ENCODE results near the gene CACNA1F.

The CACNA1F gene

DNA sequence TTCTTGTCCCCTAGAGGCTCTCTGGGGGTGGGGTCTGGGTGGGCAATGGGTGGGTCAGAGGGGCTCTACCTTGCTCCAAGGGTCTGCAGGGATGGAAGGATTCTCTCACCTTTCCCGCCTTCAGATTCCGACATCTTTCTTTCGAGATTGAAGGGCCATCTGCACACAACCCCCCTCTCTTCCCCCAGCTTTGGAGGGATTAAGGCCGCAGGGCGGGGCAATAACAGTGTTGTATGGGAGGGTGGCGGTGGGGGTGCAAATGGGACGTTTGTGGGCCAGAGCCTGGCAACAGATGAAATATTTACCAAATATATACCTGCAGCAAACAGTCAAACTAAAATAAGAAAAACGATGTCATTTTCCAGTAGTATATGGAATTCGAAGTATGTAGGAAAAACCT is at the start of gene CACNA1F:
Gene CACNA1F (minus strand): TSS at position 165 of the 400 bp plus-strand sequence. CDS start 31 bp downstream, at position 134.
- no peak for DNase-seq

DNA sequence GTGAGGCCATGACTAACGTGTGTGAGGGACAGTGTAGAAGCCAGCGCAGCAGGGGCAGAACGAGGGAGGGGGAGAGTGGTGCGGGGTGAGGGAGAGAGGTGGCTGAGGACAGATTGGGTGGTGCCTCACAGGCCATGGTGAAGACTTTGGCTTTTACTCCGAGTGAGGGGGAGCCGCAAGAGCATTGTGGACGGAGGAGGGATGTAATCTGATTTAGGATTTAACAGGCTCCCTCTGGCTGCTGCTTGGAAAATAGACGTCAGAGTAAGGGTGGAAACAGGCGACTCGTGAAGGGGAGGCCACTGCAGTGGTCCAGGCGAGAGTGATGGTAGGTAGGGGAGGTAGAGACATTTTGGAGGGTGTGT is 49.5 kb upstream of the CACNA1F start:
- peak; percentile 1 for DNase-seq

DNA sequence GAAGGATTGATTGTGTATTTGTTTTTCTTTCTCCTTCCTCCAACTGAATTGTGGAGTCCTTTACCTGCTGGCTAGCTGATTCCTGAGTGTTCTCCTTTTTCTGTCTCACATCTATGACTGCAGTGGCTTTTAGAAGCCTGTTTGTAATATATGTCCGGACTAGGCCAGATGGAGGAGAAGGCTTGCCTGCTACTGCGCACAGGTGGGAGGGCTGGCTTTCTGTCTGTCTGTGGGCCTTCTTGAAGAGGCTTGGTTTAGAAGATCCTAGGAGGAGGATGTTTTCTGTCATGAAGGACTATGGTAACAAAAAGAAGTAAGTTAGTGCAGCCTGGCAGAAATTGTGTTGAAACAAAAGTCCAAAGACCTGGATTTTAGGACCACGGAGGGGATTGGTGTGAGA is 44.9 kb upstream of the CACNA1F start:
- no peak for DNase-seq

DNA sequence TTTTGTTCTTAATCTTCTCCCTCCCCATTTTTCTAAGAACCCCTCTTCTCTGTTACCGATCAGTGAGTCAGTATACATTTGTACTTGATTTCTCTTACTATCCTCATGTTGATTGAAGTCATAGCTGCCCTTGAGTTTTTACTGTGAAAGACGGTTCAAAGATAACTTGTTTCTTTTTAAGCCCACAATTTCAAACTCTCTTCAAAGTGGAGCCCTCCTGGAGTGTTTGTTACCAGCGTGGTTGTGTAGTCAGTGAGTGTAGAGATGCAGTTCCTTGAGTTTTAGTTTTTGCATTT is 44.3 kb upstream of the CACNA1F start:
- DNase-seq = no peak

DNA sequence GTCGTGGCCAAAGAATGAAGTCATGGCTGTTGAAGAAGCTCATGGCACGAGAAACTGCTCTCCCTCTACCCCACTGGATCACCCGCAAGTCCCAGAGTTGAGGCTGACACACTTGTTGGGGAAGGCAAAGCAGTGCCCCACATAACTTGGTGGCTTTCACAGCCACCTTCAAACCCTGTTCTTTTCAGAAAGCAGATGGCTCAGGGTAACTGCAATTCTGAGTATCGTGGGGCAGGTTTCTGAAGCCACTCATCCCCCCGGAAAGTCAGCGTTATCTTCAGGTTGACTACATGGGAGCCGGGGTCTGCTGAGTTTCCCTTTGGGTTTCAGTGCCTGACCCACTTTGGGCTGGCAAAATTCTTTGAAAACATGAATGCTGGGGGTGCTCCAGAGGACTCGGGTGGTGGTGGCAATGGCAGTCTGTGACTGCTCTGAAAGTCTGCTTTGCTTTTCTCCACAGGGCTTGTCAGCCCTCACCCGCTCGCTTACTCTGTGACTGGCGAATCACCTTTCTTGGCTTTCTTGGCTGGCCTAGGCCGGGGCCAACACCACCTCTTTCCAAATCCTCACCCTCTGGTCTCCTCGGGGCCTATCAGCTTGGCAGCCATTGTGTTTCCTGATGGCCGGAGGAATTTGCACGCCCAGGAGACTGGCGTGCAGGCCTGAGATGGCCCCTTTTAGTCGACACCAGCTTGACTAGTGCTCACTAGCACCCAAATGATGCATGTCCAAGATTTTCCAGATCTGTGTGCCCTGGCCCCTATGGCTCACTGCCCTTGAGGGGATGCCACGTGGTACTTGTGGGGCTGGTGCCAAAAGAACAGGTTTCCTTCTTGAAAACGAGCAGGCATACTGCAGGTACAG is 43.8 kb upstream of the CACNA1F start:
- DNase-seq = no peak

DNA sequence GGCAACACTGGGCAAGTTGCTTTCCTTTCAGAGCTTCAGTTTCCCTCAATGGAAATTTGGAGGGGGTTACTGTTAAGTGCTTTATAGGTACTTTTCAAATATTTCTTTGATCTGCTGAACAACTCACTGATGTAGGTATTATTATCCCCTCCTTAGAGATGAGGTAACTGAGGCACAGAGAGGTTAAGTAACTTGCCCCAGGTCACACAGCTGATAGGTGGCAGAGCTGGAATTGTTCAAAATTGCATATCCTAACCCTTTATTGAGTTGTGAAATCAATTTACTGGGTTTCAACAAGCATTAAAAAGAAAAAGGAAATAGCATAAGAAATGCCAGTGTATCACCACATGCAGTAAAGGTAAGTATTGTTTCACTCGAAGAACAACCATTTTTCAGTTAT is 43.1 kb upstream of the CACNA1F start:
- no peak for DNase-seq

DNA sequence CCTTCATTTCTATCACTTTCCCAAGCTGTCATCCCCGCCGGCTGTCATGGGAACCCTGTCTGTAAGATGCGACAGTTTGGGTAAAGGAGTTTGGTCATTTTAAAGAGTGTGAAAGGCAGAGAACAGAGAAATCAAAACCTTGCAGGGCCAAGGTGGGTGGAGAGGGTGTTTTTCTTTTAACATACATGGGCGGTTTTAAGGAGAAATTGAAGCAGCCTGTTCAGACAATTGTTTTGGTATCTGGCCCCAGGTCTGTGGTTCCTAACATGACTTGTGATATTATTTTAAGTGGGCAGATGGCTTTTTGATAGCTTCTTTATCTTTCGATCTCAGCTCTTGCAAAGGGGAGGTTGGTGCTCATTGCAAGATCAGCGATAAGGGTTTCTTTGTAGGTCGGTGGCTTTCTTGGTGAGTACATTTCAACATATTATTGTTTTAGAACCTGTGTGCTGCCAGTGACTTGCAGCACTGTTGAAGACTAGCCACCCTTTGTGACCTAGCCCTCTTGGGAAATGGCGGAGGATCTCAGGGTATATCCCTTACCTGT is 40.1 kb upstream of the CACNA1F start:
- DNase-seq = no peak

DNA sequence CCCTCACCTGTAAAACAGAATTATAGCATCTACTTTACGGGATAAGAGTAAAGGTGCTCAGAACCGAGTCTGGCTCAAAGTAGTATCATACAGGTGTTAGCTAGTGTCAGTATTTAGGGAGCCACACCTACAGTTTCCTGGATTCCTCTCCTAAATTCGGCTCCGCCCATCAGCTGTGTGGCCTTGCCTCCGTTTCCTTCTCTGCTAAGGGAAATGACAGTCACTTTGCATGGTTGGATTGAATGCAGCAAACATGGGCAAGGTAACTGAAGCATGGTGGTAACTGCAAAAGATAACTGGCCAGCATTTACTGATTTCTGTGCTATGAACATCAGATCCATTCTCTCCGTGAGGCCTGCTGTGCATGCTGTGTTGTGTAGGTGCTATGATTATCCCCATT is 39.3 kb upstream of the CACNA1F start:
- DNase-seq = no peak

DNA sequence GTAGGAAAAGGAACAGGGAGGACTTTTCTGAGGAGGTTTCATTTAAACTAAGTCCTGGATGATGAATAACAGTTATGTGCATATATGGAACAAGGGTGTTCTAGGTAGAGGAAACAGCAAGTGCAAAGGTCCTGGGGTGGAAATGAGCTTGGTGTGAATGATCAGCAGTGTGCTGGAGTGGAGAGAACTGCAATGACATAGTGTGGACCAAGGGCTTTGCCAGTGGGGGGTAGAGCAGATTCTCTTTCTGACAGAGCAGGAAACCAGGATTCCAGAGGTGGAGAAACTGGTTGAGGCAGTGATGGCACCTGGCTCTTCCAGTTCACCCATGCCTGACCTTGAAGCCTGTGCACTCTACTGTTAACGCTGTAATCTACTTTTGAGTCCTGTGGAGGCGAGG is 38.2 kb upstream of the CACNA1F start:
- no peak for DNase-seq

DNA sequence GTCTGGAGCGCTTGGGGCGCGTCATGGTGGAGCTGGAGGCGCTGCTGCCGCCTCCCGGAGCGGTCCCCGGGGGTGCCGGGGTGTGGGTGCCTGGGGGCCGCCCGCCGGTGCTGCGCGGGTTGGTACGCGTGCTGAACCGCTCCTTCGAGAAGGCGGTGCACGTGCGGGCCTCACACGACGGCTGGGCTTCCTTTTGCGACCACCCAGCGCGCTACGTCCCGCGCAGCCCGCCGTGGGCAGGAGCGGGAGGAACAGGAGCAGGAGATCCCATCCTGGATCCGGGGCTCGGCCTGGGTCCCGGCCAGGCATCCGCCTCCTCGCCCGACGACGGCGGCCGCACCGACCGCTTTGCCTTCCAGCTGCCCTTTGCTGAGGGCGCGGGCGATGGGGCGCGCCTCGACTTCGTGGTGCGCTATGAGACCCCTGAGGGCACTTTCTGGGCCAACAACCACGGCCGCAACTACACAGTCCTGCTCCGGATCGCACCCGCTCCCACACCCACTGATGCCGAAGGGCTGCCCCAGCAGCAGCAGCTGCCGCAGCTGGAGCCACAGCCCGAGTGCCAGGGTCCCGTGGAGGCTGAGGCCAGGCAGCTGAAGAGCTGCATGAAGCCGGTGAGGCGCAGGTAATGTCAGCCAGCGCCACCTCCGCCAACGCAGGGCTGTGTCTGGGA is 37.2 kb upstream of the CACNA1F start:
- no peak for DNase-seq

DNA sequence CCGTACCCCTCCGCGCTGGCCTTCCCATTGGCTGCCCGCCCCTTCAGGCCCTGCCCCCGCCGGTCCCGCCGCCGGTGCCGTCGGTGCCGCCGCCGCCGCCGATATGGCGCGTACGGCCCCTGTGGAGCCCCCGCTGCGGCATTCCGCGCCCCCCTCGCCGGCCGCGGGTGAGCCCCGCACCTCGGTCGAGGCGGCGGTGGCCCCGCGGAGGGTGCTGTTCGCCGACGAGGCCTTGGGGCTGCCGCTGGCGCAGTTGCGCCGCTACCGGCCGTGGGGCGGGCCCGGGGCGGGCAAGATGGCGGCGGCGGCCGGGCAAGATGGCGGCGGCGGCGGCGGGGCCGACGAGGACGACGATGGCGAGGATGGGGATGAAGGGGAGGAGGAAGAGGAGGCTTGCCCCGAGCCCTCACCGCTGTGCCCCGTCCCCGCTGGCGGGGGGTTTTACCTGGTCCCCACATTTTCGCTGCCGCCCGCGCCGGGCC is 36.7 kb upstream of the CACNA1F start, which contains the start of gene PPP1R3F:
Gene PPP1R3F (plus strand): TSS at position 27 of the 482 bp plus-strand sequence. CDS start 77 bp downstream, at position 104.
- no peak for DNase-seq

DNA sequence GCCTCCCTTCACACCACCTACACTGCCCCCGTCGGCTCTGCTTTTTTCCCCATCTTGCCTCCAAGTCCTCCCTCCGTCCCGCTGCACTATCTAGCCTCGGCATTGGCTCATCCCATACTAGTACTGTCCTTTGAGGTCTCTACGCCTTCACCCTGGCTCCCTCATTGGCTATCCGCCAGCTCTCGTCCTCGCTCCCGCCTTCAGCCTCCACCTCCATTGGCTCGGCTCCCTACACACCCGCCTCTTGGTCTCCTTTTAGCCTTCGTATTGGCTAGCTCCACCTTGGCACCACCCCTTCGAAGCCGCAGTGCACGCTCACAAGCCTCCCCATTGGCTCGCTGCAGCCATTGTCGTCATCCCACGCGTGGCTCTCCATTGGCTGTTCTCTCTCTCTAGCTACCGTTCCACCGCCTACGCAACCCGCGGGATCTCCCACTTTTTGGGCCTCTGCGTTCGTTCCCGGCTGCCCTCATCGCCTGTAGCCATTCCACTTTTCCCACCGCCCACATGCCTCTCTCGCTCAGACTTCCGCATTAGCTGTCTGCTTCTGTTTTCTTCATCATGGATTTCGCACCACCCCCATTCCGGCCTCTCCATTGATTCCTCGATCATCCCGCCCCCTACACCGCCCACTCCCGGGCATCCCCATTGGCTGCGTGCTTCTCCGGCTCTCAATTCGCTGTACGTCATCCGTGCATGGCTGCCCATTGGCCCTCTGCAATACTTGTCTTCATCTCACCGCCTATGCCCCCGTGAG is 36.0 kb upstream of the CACNA1F start:
- DNase-seq = peak; percentile 96

DNA sequence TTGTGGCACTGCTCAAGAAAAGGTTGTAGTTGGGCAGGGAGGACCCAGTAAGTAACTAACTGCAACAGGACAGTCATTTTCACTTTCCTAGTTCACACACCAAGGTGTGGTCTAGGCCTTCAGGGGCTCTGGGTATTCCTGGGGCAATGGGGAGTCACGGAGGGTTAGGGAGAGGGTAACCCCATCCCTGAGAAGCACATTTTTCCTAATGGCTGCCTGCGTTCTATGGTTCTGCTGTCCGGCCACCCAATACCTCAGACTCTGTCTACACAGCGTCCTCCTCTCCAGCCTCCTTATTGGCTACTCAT is 35.5 kb upstream of the CACNA1F start:
- DNase-seq = no peak

DNA sequence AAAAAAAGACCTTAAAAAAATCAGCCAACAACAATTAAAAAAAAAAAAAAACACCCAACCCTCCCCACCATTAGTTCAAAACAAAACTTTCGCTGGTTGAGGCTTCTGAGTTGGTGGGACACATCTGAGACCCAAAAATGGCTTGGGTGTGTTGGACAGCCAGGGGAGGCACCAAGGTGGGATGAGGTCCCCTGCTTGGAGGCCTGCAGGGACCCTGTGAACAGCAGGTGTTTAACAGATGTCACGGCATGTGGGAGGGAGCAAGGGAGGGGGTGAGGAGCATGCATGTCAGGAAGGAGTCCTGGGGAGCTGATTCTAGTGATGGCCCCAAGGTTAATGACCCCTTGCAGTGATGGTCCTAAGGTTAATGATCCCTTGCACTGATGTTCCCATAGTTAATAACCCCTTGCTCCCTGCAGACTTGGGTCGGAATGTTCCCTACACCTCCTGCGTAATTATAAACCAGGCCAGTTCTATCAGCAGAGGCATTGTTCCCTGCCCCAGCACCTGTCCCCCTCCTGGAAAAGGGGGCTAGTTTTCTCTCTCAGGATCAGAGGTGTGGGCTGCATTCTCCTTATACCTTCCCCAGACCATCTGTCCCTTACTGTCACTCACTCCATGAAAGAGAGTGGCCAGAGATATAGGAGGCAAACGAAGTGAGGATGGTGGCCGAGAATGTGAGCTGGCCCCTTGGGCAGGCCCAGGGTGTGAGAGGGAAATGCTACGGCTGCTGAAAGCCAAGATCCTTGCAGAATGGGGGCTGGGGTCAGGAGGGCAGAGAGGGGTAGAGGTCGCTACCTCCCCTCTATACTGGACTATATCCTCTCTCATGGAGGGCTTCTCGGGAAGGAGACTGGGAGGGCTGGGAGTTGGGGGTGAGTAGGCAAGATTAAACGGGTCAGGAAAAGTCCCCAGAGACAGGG is 33.6 kb upstream of the CACNA1F start:
- no peak for DNase-seq

DNA sequence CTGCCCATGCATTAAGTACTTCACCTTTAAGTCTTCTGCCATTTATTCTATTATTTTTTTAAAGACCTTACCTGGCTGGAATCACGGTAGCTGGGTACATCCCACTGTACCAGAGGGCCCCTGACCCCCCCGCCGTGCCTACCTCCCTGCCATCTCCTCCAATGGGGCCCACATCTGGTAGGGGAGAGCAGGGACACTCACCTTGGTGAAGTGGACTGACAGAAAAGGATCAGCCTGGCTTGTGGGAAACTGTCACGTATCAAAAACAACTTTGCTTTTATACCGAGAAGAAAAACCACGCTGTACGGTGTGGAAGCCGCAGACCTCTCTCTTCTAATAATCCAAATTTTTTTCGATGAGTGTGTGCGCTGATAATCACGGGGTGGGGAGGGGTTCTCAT is 31.3 kb upstream of the CACNA1F start, which contains the start of gene FOXP3:
Gene FOXP3 (minus strand): TSS at position 251 of the 400 bp plus-strand sequence. CDS start 6,205 bp downstream, outside the sequence.
- no peak for DNase-seq

DNA sequence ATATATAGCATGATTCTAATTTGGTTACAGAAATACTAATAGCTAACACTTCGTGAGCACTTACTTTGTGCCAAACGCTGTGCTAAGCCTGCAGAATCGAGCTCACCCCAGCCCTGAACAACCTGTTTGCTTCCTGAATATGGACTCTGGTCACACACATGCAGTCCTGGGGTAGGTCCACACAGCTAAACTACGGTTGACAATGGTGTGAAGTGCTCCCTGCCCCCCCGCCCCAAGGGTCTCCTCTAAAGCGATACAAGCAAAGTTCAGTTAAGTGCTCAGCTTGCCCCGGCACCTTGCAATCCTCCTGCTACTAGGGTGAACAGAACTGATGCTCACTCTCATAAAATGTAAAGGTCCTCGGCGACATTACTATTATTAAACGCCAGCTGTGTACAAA is 30.5 kb upstream of the CACNA1F start:
- no peak for DNase-seq

DNA sequence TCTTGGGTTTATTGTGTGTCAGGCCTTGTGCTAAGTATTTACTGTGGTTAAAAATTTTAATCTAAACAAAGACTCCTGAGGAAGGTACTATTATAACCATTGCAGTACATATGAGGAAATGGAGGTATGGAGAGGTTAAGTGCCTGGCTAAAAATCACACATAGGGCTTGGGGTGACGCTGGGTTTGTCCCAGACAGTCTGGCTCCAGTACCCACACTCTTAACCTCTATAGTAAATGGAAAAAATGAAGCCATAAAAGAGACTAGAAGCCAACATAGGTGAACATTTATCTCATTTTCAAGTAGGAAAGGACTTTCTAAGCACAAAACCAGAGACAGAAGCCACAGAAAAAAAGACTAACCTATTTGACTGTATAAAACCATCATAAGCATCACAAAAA is 29.5 kb upstream of the CACNA1F start:
- no peak for DNase-seq

DNA sequence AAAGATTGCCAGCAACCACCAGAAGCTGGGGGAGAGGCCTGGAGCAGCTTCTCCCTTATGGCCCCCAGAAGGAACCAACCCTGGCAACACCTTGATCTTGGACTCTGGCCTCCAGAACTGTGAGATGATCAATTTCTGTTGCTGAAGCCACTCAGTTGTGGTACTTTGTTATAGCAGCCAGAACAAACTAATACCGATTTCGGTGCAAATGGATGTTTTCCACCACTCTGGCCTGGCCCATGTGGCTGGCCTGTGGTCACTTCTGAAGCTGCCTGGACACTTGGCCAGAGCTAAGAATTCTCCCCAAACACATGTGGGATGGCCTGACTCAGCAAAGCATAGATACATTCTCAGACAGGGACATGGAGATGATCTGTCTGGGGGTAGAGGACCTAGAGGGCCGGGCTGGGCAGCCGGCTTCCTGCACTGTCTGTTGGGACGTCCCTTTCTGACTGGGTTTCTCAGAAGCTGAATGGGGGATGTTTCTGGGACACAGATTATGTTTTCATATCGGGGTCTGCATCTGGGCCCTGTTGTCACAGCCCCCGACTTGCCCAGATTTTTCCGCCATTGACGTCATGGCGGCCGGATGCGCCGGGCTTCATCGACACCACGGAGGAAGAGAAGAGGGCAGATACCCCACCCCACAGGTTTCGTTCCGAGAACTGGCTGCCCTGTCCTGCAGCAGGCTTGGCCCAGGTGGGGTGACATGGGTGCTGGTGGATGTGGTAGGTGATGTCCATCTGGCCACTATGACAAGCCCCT is 27.3 kb upstream of the CACNA1F start:
- no peak for DNase-seq

DNA sequence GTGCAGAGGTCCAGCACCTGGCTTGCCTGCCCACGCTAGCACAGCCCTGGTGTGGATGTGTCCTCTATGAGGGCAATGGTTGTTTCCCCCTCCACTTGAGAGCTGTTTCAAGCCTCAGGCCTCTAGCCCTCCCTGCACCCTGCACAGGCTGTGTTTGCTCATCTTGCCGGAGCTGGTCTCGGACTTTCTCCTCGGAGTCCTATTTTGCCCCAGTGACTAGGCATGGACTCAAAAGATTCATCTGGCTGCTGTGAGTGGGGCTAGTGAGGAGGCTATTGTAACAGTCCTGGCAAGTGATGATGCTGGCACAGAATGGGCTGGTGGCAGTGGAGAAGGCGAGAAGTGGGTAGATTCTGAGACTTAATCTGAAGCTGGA is 25.6 kb upstream of the CACNA1F start:
- no peak for DNase-seq

DNA sequence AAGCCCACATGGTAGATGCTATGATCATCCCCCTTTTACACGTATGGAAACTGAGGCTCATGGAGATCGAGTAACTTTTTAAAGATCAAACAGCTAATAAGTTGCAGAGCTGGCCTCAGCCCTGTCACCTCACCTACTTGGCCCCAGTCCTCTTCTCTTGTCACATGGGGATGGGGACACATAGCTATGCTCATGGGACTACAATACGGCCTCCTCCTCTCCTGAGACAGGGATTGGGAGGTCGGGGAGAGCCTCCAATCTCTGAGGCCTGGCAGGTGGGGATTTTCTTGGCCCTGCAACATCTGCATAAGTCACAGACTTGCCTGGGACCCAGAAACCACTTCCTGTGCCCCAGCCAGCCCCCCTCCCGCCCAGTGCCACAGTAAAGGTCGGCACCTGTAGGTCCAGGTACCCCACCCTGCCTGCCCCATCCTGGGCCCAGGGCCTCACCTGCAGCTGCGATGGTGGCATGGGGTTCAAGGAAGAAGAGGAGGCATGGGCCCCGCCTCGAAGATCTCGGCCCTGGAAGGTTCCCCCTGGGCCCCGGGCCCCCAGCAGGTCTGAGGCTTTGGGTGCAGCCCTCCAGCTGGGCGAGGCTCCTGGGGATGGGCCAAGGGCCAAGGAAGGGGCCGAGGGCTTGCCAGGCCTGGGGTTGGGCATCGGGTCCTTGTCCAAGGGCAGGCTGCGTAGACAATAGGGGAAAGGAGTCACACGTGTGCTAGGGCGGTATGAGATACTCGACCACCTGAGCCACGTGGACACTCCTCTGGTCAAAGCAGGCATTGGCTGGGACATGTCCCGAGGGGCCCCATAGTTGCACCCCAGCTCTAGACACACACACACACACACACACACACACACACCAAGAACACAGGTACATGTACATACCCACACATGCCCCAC is 25.0 kb upstream of the CACNA1F start:
- DNase-seq = no peak

Measured in NCI-H446 treated with DMSO at 0.1 percent for 48 hours (cell line).